ENCODE results near the gene DOCK9. TPM values are rescaled to one million over a fixed set of nuclear protein-coding genes. Genes with fewer than 3 reads are reported as not detected.

DOCK9 gene
- total and polyA plus RNA-seq, 2 donors (not counting 3 experiments of a cell fraction or from before 2014, with no cell fraction given) = 147 to 323 TPM

GRCh38 chr13:99015606-99016490, 38.0 kb upstream of the DOCK9 start:
- no peaks in the 10 kb centered on the region for H3K9me1 ChIP-seq (replicated peaks; ENCODE audit: control insufficient read depth, extremely low read depth, insufficient read depth, low read length)

More at GRCh38 chr13:99015606-99016490, 38.0 kb upstream of the DOCK9 start:
- no peaks in the 10 kb centered on the region for H3K79me2 ChIP-seq (ENCODE audit: control insufficient read depth, insufficient read depth, low read length)
- no peak overlapping the region for H3K27ac ChIP-seq (ENCODE audit: insufficient read depth, low read depth, low read length)
- BruUV-seq (replicated peaks) = no TSS peak
- no peaks in the 10 kb centered on the region for H3K36me3 ChIP-seq (ENCODE audit: control insufficient read depth in 2 of 2, extremely low read depth in 1 of 2, insufficient read depth in 2 of 2, low read length in 2 of 2)
- no peaks in the 10 kb centered on the region for H3K4me1 ChIP-seq (ENCODE audit: control insufficient read depth, extremely low read depth, insufficient read depth, low read length)
- H3K9ac ChIP-seq (replicated peaks; ENCODE audit: extremely low read depth, insufficient read depth, low read length) = no peak overlapping the region
- no peak overlapping the region for H3K4me3 ChIP-seq (replicated peaks in 1 of 3; ENCODE audit: insufficient read depth in 1 of 3, low read depth in 1 of 3, low read length in 3 of 3)
- no peak for FAIRE-seq
- H4K20me1 ChIP-seq (replicated peaks; ENCODE audit: control insufficient read depth, extremely low read depth, insufficient read depth, low read length) = no peaks in the 10 kb centered on the region
- DNase-seq (ENCODE audit: low read depth, low spot score) = no peak
- intact Hi-C loops (cut with micrococcal nuclease) (no loop called here), dilution Hi-C loops (cut with MboI; ENCODE audit: extremely low pct_ligation_motif_present, low sequenced_read_pairs) (no loop called here)
- TF ChIP-seq POLR2A (IDR thresholded peaks at IDR 0.05; ENCODE audit: low read depth, low read length) = no peak
- TF ChIP-seq GATA2 (IDR thresholded peaks at IDR 0.05; ENCODE audit: insufficient read depth, insufficient read length, low read depth, low read length) = no peak
- no peak for TF ChIP-seq JUN (IDR thresholded peaks at IDR 0.05; ENCODE audit: borderline replicate concordance, insufficient read depth, insufficient read length, low read depth)
- TF ChIP-seq MYC (IDR thresholded peaks at IDR 0.05; ENCODE audit: low read depth, low read length) = no peak
- TF ChIP-seq EZH2 (IDR thresholded peaks at IDR 0.05; ENCODE audit: borderline replicate concordance, low read depth, low read length, severe bottlenecking) = no peak
- no peak for TF ChIP-seq FOS (IDR thresholded peaks at IDR 0.05; ENCODE audit: borderline replicate concordance, insufficient read depth, low read length)
- no peak for TF ChIP-seq POLR2AphosphoS5 (IDR thresholded peaks at IDR 0.05; ENCODE audit: insufficient read depth, low read depth, low read length)
- no peak for TF ChIP-seq MAX (IDR thresholded peaks at IDR 0.05; ENCODE audit: insufficient read depth, insufficient read length)
- TF ChIP-seq CTCF (IDR thresholded peaks at IDR 0.05; ENCODE audit: extremely low read depth in 1 of 2, insufficient read depth in 1 of 2, low read depth in 1 of 2, low read length in 2 of 2) = no peak
- H3K4me2 ChIP-seq (ENCODE audit: insufficient read depth, low read length) = no peak overlapping the region
- H3K27me3 ChIP-seq (ENCODE audit: control insufficient read depth in 2 of 2, insufficient read depth in 2 of 2, low read length in 2 of 2) = no peaks in the 10 kb centered on the region
- ChIA-PET CTCF (no interaction called here), POLR2A (no interaction called here)
- no peak overlapping the region for H2AFZ ChIP-seq (ENCODE audit: low read depth, low read length)
- H3K9me3 ChIP-seq (replicated peaks; ENCODE audit: control insufficient read depth, insufficient read depth, low read length) = no peaks in the 10 kb centered on the region

Measured in endothelial cell of umbilical vein (primary cell).